NK-92 (cell line): ENCODE data around the gene SPON1.
"Not testable (repeated sequence)": the region's sequence is repeated elsewhere in the genome, so short reads cannot be mapped to it uniquely, and the experiment has no call there.

Experiments
- DNase-seq: peaks from one replicate; lab custom pipeline; 2025; ENCODE audit not compliant: unreplicated experiment; lab: John Stamatoyannopoulos, UW

SPON1 gene

DNA sequence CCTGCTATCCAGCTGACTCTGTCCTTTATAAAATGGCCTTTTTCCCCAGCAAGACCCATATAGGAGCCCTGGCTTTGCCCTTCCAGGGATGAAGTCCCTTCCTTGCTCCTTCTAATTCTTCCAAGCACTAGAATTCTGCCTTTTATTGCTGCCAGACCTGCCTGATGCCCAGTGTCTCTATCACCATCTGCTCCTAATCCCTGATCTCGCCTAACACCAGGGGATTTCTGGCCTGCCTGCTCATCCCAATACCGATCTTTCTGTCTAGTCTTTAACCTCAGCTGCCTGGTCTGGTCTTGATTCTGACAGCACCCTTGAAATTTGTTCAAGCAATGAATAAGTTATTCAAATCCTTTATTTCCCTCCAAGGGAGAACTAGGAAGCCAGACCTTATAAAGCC is 150.2 kb downstream of the SPON1 start:
- DNase-seq = no peak

DNA sequence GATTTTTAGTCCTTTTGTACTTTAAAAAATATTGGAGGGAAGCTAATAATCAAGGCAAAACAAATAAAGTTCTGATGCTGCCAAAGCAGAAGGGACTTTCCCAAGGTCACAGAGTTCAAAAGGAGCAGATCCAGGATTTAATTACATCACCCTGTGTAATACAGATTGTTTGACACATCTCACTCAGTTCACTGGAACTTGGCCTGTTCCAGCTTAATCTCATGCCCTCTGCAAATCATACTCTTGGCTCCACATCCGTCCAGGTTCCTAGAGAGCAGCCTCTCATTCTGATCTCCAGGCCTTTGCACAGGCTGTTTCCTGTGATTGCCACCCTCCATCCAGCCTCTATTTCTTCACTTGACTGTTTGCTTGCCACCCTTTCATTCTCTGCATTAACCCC is 151.7 kb downstream of the SPON1 start:
- no peak for DNase-seq

GRCh38 chr11:14114786-14115185 is 152.3 kb downstream of the SPON1 start:
- no peak for DNase-seq

GRCh38 chr11:14117632-14118031 is 155.1 kb downstream of the SPON1 start:
- DNase-seq = no peak

DNA sequence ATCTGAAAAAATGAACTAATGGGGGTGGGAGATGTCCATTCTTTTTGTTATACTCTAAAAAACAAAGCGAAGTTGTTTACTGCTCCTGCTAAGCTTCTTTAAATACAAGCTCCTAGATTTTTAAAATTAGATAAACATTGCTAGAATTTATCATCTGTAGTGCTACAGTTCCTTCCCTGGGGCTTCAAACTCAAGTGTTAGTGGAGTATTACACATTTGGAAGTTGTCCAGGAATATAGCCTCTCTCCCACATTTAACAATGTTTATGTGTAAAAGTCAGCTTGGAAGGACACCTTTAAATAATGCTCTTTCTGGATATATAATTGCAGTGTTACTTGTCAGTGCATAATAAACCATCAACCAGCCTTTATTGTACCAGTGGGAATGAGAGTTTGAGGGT is 155.5 kb downstream of the SPON1 start:
- no peak for DNase-seq

GRCh38 chr11:14119357-14119756 is 156.8 kb downstream of the SPON1 start:
- no peak for DNase-seq

GRCh38 chr11:14124350-14124749 is 161.8 kb downstream of the SPON1 start:
- DNase-seq = no peak

DNA sequence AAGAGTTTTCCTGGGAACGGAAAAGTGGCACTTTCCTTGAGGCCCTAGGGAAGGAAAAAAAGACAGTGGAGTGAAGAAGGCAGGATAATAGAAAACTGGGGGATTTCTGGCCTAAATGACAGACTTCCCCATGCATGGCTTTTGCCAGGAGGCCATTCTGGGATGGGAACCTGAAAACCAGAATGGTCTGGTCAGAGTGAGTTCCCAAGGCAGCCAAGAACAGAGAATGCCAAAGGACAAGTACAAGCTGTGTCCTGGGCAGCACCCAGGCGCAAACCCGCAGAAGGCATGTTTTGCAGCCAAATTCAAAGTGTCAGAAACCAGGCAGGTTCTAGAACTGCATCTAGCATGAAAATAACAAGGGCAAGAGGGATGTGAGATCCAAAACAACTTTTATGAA is 162.4 kb downstream of the SPON1 start:
- DNase-seq = no peak

GRCh38 chr11:14125529-14125928 is 163.0 kb downstream of the SPON1 start:
- no peak for DNase-seq

DNA sequence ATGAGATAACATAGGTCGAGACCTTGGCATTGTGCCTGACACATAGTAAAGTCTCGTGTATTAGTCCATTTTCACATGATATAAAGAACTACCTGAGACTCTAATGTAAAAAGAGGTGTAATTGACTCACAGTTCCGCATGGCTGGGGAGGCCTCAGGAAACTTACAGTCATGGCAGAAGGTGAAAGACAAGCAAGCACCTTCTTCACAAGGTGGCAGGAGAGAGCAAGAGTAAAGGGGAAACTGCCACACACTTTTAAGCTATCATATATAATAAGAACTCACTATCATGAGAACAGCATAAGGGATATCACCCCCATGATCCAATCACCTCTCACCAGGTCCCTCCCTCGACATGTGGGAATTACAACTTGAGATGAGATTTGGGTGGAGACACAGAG is 165.2 kb downstream of the SPON1 start:
- no peak for DNase-seq

DNA sequence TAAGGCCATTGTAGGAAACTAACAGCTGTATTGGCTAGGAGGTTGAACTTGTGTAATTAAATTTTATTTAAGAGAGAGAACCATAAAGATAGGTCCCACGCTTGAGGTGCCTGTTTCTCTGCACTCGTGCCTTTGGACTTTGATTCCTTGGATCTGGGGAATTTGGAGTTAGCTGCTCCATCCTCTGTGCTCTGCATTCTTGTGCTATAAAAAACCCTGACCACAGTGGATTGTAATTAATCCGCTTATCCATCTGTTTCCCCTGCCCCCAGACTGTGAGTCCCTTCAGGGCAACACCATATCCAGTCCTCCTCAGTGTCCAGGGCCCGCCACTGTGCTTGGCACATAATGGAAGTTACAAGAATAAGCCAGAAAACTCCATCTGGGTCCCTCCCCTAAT is 169.8 kb downstream of the SPON1 start:
- no peak for DNase-seq

DNA sequence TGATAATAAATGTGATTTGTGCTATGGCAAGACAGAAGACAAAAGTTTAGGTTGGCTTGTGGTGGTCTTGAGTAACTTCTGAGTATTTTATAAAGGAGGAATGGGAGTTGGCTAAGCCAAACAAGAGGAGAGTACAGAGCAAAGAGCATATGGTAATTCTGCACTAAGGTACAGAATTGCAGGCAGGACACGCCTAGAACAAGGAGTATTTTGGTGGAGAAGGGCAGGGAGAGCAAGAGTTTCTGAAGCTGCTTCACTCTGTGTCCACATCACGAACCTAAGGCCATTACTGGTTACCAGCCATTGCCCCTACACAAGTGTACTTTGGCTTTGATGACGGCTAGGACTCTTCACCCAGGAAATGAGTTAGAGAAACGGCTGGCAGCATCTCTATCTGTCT is 170.9 kb downstream of the SPON1 start:
- no peak for DNase-seq

DNA sequence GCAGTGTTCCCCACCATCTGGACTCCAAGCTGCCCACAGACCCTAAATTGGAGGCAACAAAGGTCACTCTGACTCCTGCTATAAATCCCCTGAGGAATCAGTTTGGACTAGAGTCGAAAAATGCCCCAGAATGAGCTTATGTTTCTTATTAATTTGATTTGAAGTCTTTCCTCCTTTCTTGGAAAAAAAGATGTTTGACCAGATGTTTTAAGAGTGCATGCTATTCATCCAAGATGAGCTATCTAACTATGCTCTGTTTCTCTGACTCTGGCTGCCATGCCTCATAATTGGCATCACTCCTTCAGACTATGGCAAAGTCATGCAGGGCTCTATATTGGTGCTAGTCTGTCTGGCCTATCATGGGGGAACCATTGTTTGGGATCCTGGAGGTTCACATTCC is 174.0 kb downstream of the SPON1 start:
- DNase-seq = no peak

GRCh38 chr11:14137284-14137683 is 174.8 kb downstream of the SPON1 start:
- no peak for DNase-seq

DNA sequence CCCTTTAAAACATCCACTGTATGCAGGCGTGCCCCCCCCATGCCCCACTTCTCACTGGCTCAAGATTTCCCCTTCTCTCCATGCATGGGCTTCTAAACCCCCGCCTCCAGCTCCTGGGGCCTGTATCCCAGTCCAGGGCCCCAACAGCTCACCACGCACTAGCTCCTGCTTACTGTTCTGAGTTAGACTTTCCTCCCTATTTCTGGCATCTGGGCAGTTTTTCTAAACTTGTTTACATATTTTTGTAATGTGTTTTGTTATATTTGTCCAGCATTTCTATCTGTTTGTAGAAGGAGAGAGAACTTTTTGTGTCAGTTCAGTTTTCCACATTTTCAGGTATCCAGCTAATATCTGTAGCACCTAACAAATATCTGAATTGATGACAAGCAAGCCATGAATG is 178.5 kb downstream of the SPON1 start:
- DNase-seq = no peak

GRCh38 chr11:14141676-14142075 is 179.2 kb downstream of the SPON1 start:
- DNase-seq = no peak

GRCh38 chr11:14144934-14145333 is 182.4 kb downstream of the SPON1 start:
- no peak for DNase-seq

- DNase-seq = no peak
Measured at GRCh38 chr11:14148653-14149273, 186.2 kb downstream of the SPON1 start.

DNA sequence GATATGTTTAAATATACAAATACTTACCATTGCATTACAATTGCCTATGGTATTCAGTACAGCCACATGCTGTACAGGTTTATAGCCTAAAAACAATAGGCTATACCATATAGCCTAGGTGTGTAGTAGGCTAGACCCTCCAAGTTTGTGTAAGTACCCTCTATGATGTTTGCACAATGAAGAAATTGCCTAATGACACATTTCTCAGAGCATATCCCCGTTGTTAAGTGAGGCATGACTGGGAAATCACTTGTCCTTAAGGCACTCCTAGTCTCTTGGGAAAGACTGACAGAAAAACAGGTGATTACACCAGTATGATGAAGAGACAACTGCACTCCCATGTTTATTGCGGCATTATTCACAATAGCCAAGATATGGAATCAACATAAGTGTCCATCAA is 187.2 kb downstream of the SPON1 start:
- no peak for DNase-seq

DNA sequence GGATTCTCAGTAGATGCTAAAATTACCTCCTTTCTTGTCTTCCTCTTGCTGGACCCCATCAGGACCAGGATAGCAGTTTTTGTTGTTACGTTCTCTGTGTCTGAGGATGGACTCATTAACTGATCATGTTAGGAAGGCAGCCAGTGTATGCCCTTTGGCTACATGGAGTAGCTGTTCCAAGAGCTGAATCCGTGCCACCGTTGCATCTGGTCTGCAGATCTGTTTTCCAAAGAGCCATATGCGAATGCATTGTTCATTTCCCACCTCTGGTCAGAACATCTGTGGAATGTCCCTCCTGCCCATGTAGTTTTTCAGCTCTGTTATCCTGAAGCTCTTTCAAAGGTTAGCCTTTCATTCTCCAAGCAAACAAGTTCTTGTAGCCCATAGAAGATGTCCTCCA is 188.4 kb downstream of the SPON1 start:
- no peak for DNase-seq

GRCh38 chr11:14154103-14154502 is 191.6 kb downstream of the SPON1 start:
- not testable (repeated sequence) for DNase-seq

DNA sequence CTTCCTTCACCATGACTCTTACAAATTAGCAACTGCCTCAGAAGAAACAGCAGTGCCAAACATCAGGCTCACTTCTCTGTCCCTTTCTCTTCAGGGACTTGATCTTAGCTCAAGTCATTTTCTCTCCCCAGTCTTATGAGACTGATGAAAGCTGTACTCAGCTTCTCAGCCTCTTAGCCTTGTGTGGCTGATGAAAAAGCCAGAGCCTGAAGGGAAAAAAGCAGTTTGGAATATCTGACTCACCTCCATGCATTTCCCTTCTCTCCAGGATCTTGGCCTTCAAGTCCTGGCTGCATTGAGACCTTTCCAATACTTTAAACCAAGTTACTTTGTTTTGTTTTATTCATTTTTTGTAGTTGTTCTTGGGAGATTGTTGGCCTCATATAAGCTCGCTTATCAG is 195.9 kb downstream of the SPON1 start:
- DNase-seq = no peak

- DNase-seq = no peak
Measured at GRCh38 chr11:14163576-14163975, 201.1 kb downstream of the SPON1 start.

GRCh38 chr11:14173679-14174078 is 211.2 kb downstream of the SPON1 start:
- not testable (repeated sequence) for DNase-seq
